Fibroblast of lung (primary cell): Measurements from ENCODE around the gene TPD52L1. TPM values are rescaled to one million over a fixed set of nuclear protein-coding genes. Genes with fewer than 3 reads are reported as not detected.

Experiments used
- DNase-seq, 2 donors: peaks; one replicate each; pipeline versions ENCODE4 v3.0.0 to v3.0.0-alpha.2; 2010; ENCODE audit warnings: low read depth in 2 of 2
- H2AFZ ChIP-seq: 2 replicates; pipeline ENCODE4 v1.5.1; 2012; ENCODE audit warnings: low read length, control low read depth, inconsistent platforms
- H3K27ac ChIP-seq: 2 replicates; pipeline ENCODE4 v1.5.1; 2011; ENCODE audit warnings: low read length, control low read depth; ENCODE audit not compliant: insufficient read depth
- H3K27me3 ChIP-seq: 2 replicates; pipeline ENCODE4 v1.5.1; 2011; ENCODE audit warnings: mild to moderate bottlenecking, low read length; ENCODE audit not compliant: control insufficient read depth, insufficient read depth
- H3K36me3 ChIP-seq: 2 replicates; pipeline ENCODE4 v1.5.1; 2011; ENCODE audit warnings: low read length; ENCODE audit not compliant: control insufficient read depth, insufficient read depth
- H3K4me1 ChIP-seq: 2 replicates; pipeline ENCODE4 v1.5.1; 2011; ENCODE audit warnings: low read length; ENCODE audit not compliant: control insufficient read depth, insufficient read depth; ENCODE audit errors: extremely low read depth
- H3K4me2 ChIP-seq: 2 replicates; pipeline ENCODE4 v1.5.1; 2011; ENCODE audit warnings: low read length, control low read depth; ENCODE audit not compliant: insufficient read depth; ENCODE audit errors: extremely low read depth
- H3K4me3 ChIP-seq, 4 experiments: fragments of 200-600 bp in 1 of 4; sonication (generic) in 1 of 4; replicated peaks in 1 of 4; 2 replicates each; pipeline ENCODE4 v1.5.1; 2011 to 2016; ENCODE audit warnings: low read length in 4 of 4, low read depth in 3 of 4, mild to moderate bottlenecking in 3 of 4, control low read depth in 2 of 4, inconsistent platforms in 1 of 4, mixed read lengths in 1 of 4; ENCODE audit not compliant: insufficient read depth in 1 of 4; ENCODE audit errors: control extremely low read depth in 1 of 4
- H3K79me2 ChIP-seq: 2 replicates; pipeline ENCODE4 v1.5.1; 2012; ENCODE audit warnings: mild to moderate bottlenecking, low read length, inconsistent platforms; ENCODE audit not compliant: control insufficient read depth, insufficient read depth
- H3K9ac ChIP-seq: 2 replicates; pipeline ENCODE4 v1.5.1; 2011; ENCODE audit warnings: mild to moderate bottlenecking, low read length, control low read depth; ENCODE audit not compliant: insufficient read depth
- H3K9me3 ChIP-seq: 2 replicates; pipeline ENCODE4 v1.5.1; 2012; ENCODE audit warnings: low read depth, low read length; ENCODE audit not compliant: control insufficient read depth, insufficient read depth
- H4K20me1 ChIP-seq: 2 replicates; pipeline ENCODE4 v1.5.1; 2011; ENCODE audit warnings: low read length; ENCODE audit not compliant: control insufficient read depth, insufficient read depth; ENCODE audit errors: extremely low read depth
- CTCF ChIP-seq, 2 donors: IDR thresholded peaks in 1 of 2; conservative IDR thresholded peaks in 1 of 2; 1 replicate in 1 of 2; 2 replicates in 1 of 2; pipeline ENCODE4 v1.5.1; 2011 to 2012; ENCODE audit warnings: low read length in 2 of 2, control low read depth in 1 of 2, inconsistent platforms in 1 of 2, low read depth in 1 of 2, mild to moderate bottlenecking in 1 of 2
- EZH2 ChIP-seq: IDR thresholded peaks from 2 replicates; pipeline ENCODE4 v1.5.1; 2012; ENCODE audit warnings: low read length, control low read depth, mild to moderate bottlenecking; ENCODE audit errors: missing control alignments
- polyA plus RNA-seq, 2 donors: library from polyadenylated mRNA; depleted of rRNA in 1 of 2; stranded (reverse) in 1 of 2; unstranded in 1 of 2; fragments of >200 nt; gene quantifications; 2 replicates each; pipeline ENCODE4 v1.2.1, GENCODE V29; 2011 to 2012; ENCODE audit warnings: missing spikeins in 1 of 2
- total RNA-seq: library from RNA; depleted of rRNA; stranded (reverse); fragments of >200 nt; gene quantifications from 2 replicates; pipeline ENCODE4 v1.2.1, GENCODE V29; 2014

Gene TPD52L1
- total and polyA plus RNA-seq, 2 donors (not counting 1 experiment from before 2014, with no cell fraction given) = 41.0 to 75.9 TPM

- Histone ChIP-seq H3K27me3 (no peaks in the 10 kb centered on the region), H3K36me3 (no peaks in the 10 kb centered on the region), H4K20me1 (no peaks in the 10 kb centered on the region), H3K9me3 (no peaks in the 10 kb centered on the region), H3K4me3 (no peak overlapping the region), H2AFZ (no peak overlapping the region), H3K9ac (no peak overlapping the region), H3K4me2 (no peak overlapping the region), H3K79me2 (no peaks in the 10 kb centered on the region), H3K27ac (no peak overlapping the region), H3K4me1 (no peaks in the 10 kb centered on the region)
- TF ChIP-seq CTCF (conservative IDR thresholded peaks at IDR 0.05 in 1 of 2, IDR thresholded peaks at IDR 0.05 in 1 of 2; ENCODE audit: low read depth in 1 of 2, low read length in 2 of 2) (no peak), EZH2 (no peak)
- DNase-seq = no peak
Measured at GRCh38 chr6:125165776-125166175, 12.2 kb downstream of the TPD52L1 start.

GRCh38 chr6:125166711-125167110 is 13.1 kb downstream of the TPD52L1 start:
- Histone ChIP-seq H3K27me3 (no peaks in the 10 kb centered on the region), H3K9ac (no peak overlapping the region), H3K9me3 (no peaks in the 10 kb centered on the region), H3K27ac (no peak overlapping the region), H3K79me2 (no peaks in the 10 kb centered on the region), H2AFZ (no peak overlapping the region), H3K4me3 (no peak overlapping the region), H4K20me1 (no peaks in the 10 kb centered on the region), H3K36me3 (no peaks in the 10 kb centered on the region), H3K4me1 (no peaks in the 10 kb centered on the region), H3K4me2 (no peak overlapping the region)
- TF ChIP-seq EZH2 = no peak
- no peak for TF ChIP-seq CTCF (conservative IDR thresholded peaks at IDR 0.05 in 1 of 2, IDR thresholded peaks at IDR 0.05 in 1 of 2; ENCODE audit: low read depth in 1 of 2, low read length in 2 of 2)
- no peak for DNase-seq

GRCh38 chr6:125167579-125167978 is 14.0 kb downstream of the TPD52L1 start:
- H3K27ac ChIP-seq = no peak overlapping the region
- H4K20me1 ChIP-seq = no peaks in the 10 kb centered on the region
- H3K4me1 ChIP-seq = no peaks in the 10 kb centered on the region
- H3K27me3 ChIP-seq = no peaks in the 10 kb centered on the region
- no peak for TF ChIP-seq CTCF (conservative IDR thresholded peaks at IDR 0.05 in 1 of 2, IDR thresholded peaks at IDR 0.05 in 1 of 2; ENCODE audit: low read depth in 1 of 2, low read length in 2 of 2)
- no peak for TF ChIP-seq EZH2
- no peak overlapping the region for H2AFZ ChIP-seq
- no peaks in the 10 kb centered on the region for H3K36me3 ChIP-seq
- no peak overlapping the region for H3K4me2 ChIP-seq
- no peak overlapping the region for H3K9ac ChIP-seq
- H3K79me2 ChIP-seq = no peaks in the 10 kb centered on the region
- no peaks in the 10 kb centered on the region for H3K9me3 ChIP-seq
- no peak for DNase-seq
- no peak overlapping the region for H3K4me3 ChIP-seq
